ENCODE measurements around the gene ADAMTSL3.

Gene ADAMTSL3

DNA sequence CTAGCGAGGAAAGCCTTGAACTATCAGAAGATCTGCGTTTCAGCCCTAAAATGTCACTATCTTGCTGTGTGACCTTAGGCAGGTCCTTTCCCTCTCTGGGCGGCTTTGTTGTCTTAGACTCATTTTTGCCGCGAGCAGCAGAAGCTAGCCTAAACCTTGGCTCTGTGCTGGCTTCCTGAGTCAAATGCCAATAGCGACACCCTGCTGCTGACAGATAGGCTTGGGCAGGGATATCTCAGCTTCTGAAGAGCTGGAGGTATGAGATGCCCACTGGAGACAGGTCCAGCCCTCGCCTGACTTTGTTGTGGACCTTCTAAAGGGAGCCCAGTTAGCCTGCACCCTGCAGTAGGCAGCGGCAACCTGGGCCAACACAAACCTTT is 1.3 kb downstream of the ADAMTSL3 start:
- no peak for DNase-seq

DNA sequence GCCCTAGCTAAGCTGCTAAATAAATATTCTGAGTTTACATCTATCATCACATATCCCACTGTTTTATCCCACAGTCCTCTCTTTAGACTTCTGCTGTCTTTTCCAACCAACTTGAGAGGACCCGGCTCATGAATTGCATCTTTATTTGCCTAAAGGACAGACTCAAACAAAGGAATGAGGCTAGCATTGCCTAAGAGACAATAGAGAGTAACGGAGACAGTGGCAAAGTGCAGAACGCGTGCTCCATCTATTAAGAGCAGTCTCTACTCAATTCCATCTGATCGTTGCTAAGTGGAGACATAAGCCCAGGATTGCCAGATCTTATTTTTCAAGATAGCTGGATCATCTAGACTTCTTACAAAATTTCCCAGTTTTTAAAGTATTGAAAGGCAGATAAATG is 2.3 kb downstream of the ADAMTSL3 start:
- no peak for DNase-seq

DNA sequence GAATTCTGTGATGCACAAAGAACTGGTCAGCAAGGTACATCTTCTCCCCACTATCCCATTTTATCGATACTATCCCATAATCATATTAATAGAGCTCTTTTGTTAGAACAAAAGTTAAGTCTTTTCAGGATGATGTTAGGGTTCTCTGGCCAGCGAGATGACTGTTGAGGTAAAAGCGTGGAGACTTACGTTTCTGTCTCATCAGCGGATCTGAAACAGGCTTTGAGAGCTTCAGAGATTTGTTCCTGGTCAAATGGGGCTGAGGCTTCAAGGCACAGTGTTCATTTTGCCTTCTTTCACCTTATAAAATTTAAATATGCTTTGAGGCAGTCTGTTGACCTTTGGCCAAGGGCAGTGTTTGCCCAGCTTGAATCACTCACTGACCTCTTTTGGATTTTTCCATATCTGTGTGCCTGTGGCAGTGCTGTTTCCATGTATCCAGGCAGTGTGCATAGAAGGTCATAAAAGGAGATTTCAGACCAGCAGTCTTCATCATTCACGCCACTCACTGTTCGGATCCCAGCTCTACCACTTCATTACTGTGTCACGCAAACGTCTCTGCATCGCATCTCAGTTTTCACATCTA is 3.1 kb downstream of the ADAMTSL3 start:
- no peak for DNase-seq

DNA sequence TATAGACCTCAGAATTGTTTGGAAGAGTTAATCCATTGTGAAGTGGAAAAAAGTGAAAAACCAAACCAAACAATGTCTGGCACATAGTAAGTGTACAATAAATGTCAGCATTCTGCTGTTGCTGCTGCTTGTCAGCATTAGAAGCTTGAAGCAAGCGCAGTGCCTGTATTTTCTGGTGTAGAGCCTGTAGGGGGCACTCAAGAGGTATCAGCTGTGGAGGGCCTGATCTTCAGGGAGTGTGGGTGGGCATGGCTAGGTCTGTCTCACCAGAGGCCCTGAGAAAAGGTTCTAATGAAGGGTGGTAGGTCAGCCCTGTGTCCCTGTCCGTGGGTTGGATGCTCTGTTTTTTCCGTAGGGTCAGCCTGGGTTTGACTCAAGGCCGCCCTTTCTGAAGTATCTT is 3.6 kb downstream of the ADAMTSL3 start:
- no peak for DNase-seq

DNA sequence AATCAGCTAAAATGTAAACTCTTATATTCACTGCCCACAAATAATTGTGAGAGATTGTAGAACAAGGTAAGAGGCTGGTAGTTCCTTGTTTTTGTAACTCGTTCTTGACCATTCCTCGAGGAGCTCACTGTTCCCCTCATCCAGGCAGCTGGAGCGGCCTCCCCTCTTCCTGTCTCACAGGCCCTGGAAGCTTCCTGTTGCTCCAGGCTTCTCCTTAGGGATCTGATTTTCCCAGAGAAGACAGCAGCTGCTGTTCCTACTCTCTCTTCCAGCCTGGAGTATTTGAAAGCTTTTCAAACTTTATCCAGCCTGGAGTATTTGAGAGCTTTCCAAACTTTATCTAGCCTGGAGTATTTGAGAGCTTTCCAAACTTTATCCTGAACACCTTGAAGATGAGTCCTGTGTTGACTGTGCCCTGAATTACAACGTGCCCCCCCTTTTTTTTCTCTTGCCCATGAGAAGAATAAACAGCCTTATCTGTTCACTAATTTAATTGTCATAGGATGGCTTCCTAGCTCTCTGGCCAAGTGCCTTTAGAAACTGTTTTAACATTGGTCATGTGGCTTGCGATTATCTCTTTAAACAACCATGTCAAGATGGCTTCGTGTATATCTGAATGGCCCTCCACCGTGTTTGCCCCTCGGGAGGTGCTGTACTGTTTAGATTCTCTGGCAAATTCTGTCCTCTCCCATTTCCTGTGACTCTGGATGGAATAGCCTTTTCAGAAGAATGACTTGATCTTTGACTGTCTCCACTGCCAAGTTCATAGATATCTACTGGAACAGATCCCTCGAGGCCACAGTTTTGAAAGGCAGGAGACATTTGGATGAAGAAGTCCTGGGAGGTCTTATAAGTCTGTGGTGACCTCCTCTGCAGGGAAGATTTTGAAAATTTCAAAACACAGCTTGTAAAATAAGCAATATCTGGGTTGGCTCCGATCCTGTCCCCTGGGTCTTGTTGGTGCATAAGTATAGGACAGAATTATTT is 4.8 kb downstream of the ADAMTSL3 start:
- DNase-seq, result no peak

DNA sequence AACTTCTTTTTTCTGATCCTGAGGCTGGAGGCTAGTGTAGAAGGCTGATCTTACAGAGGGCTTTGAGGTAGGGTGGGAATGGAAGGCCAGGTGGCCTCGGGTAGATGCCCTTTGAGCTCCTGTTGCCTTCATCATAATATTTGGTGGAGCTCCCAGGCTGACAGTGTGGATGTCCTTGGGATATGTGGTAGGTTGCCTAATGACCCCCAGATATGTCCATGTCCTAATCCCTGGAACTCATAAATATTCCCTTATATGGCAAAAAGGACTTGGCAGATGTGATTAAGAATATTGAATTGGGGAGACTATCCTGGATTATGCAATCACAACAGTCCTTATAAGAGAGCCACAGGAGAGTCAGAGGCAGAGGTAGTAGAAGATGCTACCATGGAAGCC is 5.5 kb downstream of the ADAMTSL3 start:
- no peak for DNase-seq

DNA sequence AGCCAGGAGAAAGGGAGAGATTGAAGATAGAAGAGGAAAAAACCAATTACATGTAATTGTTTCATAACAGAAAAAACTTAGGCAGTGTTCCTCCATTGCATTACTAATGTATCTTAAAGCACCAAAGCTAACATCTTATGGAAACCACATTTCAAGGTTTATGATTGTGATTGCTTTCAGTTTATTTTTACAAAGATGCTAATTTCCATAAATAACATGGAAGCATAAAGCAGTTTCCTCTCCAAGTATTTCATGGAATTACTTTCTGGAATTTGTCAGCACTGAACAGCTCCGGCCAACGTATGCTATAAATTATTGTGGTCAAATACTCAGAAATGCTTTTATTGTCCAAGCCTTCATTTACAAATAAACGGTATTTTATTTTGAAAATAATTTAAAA is 11.6 kb downstream of the ADAMTSL3 start:
- DNase-seq, result no peak

DNA sequence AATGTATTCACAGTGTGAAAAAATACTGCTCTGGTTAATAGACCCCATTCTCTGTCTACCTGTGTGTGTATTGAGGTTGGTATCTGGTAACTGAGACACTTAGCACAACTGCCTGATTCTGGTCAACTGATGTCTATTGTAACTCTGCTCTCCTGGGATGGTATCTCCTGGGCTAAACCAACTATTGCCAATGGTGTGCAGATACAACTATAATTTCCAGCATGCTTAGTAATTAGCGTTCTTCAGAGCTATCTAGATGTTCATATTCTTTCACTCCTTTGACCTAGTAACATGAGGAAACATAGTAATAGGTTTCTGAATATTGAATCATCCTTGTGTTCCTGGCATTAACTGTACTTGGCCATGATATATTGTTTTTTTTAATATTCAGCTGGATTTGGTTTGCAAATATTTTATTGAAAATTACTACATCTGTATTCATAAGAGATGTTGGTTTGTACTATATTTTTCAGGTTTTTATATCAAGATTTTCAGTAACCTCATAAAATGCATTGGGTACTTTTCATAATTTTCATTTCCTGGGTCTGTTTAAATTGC is 16.8 kb downstream of the ADAMTSL3 start:
- DNase-seq, result no peak

DNA sequence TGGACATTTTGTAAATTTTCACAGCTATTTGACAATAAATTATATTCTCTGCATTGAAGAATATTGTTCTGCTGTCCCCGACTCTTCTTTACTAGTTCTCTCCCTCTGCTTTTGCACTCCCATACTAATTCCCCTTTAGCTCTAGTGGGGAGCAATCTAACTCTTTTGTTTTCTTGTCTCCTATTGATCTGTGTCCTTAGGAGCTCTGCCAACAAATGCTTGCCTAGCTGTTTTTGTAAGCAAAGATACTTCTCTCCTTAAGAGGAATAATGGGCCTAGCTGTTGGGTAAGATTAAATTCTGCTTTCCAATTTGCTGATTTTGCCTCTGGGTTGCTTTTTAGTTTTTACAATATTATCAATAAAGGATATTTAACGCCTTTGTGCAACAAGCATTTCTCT is 17.7 kb downstream of the ADAMTSL3 start:
- DNase-seq, result no peak

DNA sequence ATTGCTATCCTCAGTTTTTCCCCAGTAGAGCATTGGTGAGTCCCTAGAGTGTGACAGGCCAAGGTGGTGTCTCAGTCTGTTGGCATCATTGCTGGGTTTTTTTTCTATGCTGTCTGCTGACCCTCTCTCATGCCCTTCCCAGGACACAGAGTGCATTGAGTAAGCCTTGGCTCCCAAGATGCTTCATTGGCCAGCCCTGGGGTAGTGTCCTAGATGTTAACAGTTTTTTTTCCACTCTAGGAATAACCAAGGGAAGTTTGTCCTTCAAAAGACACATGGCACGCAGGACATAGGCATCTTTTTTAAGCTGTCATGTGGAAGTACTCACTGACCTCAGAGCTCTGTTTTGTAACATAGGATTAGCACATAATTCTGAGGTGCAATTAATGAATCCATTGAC is 19.5 kb downstream of the ADAMTSL3 start:
- no peak for DNase-seq

DNA sequence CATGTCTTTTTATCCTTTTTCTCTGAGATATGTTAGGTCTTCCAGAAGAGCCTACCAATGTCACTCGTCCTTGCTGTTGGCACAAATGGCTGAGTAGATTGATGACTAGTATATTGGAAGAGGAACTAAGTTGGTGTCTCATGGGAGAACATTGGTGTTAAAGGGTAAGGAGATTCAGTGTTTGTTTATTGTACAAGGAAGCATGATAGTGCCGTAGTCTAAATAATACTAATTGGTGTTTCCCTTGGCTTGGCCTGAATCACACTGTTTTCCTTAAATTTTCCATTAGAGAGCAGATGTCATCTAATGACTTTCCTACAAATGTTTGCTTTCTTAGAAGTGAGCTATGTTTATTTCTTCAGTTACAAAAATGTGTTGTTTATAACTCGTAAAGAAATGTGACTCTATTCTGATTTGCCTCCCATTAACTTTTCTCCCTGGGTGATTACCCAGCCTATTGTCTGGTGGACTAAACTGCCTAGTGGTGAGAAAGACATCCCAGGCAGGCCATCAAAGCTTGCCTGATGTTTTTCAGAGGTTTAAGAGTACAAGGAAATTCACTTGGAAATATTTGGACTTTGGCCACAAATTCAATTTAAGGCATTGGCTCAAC is 28.7 kb downstream of the ADAMTSL3 start:
- no peak for DNase-seq

DNA sequence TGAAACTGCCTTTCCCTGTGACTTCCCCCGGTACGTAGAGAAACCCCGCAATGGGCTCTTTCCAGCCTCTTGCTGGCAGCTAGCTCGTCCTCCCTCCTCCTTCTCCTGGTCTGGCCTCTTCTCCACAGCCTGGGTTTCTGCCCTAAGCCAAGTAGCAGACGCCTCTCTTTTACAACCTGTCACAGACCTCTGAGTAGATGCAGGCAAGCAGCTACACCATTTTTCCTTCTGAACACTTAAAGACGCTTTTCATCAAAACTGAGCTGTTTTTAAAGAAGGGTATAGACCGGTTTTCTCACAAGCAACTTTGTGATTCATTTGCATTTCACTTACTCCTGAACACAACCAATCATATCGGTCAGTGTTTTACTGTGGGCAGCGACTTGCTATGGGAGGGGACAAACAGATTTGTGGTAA is 32.0 kb downstream of the ADAMTSL3 start:
- no peak for DNase-seq

DNA sequence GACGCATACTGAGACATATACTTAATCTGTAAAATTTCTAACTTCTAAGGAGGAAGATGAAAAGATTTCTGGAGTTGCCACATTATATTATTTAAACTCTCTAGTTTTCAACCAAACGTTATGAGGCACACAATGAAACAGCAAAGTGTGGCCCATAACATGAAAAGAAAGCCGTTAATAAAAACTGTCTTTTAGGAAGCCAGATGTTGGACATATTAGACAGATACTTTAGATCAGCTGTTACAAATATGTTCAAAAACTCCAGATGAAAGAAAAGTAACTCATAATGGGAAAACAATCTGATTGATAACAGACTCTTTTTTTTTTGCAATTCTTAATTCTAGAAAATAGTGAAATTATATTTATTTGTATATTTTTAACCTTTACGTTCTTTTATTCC is 34.3 kb downstream of the ADAMTSL3 start:
- no peak for DNase-seq

DNA sequence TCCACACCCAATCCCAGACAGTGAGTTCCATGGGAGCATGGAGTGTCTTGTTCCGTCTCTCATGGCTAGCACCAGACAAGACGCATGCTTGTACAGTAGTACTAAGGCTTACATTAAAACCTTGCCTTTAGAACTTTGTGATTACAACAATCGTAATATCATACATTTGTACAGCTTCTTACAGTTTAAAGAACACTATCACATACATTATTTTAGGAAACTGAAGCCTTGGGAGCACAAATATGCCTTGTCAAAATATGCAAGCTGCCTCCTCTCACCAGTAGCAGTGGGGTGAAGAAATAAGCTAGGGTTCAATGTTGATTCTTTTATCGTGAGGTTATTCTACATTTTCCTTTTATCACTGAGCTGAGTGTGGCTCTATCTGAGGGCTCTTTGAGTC is 36.8 kb downstream of the ADAMTSL3 start:
- DNase-seq, result no peak

DNA sequence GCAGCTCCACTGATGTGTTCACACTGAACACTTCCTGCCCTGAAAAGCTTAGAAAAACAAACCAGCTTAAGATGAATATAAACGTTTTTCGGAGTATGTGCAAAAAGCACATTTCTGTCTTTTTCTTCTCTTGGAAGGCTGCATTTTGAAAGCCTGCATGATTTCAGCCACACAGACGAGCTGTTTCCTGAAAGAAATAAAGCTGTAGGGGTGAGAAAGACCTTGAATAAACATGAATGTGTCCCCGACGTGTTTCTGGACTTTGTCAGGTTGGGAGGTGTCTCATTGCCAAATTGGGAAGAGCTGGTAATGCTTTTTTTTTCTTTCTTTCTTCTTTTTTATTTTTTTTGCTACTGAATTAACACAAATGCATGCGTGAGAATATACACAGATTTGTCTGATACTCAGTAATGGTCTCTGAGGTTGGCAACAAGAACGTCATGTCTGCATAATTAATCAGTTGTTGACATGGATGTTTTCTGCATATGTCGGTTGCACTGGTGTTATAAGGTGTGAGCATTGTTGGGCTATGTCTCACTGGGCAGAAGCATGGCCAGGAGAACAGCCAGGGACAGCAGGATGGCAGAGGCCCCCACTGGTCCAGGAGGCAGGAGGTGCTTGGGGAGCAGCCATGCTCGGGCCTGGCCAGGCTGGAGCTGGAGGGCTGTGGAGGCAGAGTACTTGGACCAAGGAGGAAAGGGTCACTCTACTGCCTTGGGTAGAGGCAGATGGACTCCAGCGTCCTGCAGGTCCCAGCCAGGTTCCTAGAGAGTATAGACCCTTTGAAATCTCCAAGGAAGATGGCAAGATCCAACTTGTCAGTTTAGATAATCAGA is 39.0 kb downstream of the ADAMTSL3 start:
- DNase-seq, result no peak

DNA sequence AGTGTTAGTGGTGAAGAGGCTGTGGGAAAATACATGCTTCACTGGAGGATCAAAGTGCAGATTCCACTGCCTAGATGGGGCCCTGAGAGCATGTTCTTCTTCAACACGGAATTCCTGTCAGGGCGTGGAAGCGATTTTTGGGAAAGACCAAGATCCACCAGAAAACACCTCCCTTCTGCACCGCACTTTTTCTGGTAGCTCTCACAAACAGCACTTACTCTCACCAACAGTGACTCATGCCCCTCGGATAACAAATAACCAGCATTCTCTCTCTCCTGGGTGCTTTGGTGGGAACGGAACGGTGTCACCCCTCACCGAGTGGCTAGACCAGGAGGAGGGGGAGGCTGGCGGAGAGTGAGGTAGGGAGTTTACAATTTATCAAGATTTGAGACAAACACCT is 40.1 kb downstream of the ADAMTSL3 start:
- DNase-seq, result no peak

DNA sequence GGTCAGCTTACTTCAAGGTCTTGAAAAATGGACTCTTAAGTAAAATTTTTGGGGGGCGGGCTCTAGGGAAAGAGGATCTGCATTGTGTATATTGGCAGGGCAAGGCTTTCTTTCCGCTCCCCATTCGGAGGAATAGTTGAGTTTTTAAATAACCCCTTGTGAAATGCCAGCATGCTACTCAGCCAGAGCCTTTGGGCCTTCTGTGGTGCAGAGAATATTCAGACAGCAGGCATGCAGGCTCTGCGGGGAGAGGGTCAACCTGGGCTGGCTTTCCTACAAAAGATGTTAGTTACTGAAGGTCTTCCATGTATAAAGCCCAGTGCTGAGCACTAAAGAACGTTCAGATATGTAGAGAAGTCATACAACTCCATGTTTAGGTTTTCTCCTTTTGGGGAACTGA is 40.6 kb downstream of the ADAMTSL3 start:
- DNase-seq, result no peak

DNA sequence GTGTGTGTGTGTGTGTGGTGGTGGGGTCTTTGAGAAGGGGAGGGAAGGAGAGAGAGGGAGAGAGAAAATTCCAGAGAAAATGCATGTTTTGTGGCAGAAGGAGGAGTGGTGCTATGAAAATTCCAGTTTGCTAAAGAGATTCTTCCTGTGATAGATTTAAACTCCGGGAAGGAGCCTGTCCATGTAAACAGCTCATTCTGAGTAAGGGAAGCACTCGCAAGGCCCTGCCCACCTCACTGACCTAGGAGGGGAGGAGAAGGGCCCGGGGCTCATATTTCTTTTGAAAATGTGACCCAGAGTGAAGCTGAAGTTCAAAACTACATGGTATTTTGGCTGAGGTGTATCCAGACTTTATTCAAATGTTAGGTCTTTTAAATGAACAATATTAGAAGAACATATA is 41.3 kb downstream of the ADAMTSL3 start:
- no peak for DNase-seq

DNA sequence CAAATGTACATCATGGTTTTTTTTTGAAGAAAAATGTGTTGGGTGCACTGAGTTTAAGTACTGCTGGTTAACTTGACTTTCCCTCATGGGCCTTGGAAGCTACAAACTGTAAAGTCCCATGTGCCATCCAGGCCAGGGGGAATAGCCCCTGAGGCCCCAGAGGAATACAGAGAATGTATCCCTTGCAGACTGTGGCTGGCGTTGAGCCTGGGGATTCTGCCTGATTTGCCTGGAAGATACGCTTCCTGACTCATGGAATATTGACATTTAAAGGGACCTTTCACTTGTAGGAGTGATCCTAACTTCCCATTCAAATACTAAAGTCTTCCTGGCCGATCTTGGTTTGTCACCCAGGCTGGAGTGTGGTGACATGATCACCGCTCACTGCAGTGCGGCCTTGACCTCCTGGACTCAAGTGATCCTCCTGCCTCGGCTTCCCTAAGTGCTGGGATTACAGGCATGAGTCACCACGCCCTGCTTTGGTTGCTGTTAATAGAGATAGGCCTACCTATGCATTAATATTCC is 42.0 kb downstream of the ADAMTSL3 start:
- no peak for DNase-seq

DNA sequence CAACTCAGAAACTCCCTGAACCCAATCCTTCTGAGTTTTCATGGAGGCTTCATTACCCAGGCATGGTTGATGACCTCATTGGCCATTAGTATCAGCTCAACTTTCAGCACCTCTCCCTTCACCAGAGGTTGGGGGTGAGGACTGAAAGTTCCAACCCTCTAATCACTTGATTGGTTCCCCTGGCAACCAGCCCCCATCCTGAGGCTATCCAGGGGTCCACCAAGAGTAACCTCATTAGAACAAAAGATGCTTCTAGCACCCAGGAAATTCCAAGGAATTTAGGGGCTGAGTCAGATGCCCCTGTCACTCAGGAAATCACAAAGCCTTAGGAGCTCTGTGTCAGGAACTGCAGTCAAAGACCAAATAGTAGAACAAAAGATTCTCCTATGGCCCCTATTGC is 43.8 kb downstream of the ADAMTSL3 start:
- no peak for DNase-seq

DNA sequence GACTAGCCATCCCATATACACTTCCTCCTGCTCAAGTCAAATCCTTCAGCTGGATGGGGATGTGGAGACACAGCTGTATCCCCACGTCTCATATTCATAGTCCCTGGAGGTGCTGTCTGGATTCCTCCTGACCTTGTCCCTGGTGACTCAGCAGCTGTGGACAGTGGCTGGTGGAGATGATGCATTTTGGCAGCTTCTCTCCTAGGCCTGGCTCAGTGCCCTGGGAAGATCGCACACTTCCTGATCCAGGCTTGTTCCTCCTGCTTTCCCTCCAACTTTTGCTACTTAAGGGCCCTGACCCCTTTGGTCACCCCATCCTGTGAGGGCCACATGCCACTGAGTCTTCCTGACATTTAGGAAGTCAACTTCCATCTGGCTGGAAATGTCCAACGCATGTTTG is 44.4 kb downstream of the ADAMTSL3 start:
- no peak for DNase-seq

DNA sequence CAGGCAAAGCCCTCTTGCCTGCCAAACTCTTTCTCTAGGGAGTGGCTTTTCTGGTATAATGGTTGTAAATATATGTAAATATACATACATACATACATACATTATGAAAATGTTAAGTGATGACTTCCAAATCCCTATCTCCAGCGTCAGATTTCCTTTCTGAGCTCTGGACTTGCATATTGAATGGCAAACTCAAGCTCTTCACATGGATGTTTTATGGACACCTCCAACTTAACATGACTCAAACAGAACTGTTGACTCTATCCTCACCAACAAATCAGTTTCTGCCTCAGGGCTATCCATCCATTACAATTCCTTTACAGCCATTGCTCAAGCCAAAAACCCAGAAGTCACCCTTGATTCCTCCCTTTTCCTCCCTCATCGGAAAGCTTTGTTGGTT is 45.1 kb downstream of the ADAMTSL3 start:
- DNase-seq, result no peak

DNA sequence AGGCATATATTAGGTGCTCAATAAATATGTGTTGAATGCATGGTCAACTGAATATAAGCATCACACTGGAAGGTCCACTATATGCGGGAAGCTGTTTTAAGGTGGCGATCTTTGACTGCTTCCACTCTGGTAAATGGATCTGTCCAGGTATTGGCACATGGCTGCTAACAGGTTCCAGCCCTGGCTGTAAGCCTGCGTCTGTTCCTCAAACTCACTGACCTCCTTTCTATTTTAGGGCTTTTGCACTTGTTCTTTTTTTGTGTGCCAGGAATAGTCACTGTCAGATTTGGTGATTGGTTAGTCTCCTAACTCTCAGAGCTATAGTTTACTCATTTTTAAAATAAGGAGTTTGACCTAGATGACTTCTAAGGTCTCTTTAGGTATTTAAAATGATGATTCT is 46.2 kb downstream of the ADAMTSL3 start:
- DNase-seq, result no peak

Data from stimulated activated CD4-positive, alpha-beta T cell treated with anti-CD3 and anti-CD28 coated beads, Interleukin-2, amount 100 ng/mL, for 24 hours (primary cell).